Epidermal melanocyte (primary cell): ENCODE results near the gene MYH9.

Source experiments
- DNase-seq: peaks from one replicate; pipeline ENCODE4 v3.0.0; 2011; ENCODE audit warnings: low spot score; ENCODE audit not compliant: insufficient read length

MYH9 gene

GRCh38 chr22:36351921-36352802 lies 35.6 kb downstream of the MYH9 start:
- DNase-seq, result no peak

- no peak for DNase-seq
Measured at GRCh38 chr22:36350751-36351594, 36.8 kb downstream of the MYH9 start.

- no peak for DNase-seq
Measured at GRCh38 chr22:36349726-36350125, 38.0 kb downstream of the MYH9 start.

- no peak for DNase-seq
Measured at GRCh38 chr22:36348760-36349159, 39.0 kb downstream of the MYH9 start.

GRCh38 chr22:36347094-36347493 lies 40.7 kb downstream of the MYH9 start:
- no peak for DNase-seq

GRCh38 chr22:36344106-36344827 lies 43.5 kb downstream of the MYH9 start:
- DNase-seq, result no peak

- no peak for DNase-seq
Measured at GRCh38 chr22:36343720-36344105, 44.1 kb downstream of the MYH9 start.

DNA sequence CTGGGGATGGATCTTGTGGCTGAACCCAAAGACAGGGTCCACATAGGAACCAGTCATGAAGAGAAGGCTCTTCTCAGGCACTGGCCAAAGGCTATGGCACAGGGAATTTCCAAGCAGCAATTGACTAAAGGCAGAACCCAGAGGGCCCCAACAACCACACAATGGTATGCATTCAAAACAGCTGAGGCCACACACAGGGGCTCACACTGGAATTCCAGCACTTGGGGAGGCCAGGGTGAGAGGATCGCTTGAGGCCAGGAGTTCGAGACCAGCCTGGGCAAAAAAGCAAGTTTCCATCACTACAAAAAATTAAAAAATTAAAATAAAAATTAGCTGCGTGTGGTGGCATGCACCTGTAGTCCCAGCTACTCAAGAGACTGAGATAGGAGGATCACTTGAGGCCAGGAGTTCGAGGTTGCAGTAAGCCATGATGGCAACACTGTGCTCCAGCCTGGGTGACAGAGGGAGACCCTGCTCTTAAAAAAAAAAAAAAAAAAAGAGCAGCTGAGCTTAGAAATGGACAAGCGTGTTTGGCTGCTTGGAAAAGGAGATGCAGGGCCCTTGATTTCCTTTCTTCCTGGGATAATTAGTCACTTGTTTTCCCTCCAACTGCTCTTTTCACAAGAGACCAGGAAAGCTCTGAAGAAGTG lies 44.6 kb downstream of the MYH9 start:
- no peak for DNase-seq

GRCh38 chr22:36341640-36342041 lies 46.1 kb downstream of the MYH9 start:
- DNase-seq, result no peak

DNA sequence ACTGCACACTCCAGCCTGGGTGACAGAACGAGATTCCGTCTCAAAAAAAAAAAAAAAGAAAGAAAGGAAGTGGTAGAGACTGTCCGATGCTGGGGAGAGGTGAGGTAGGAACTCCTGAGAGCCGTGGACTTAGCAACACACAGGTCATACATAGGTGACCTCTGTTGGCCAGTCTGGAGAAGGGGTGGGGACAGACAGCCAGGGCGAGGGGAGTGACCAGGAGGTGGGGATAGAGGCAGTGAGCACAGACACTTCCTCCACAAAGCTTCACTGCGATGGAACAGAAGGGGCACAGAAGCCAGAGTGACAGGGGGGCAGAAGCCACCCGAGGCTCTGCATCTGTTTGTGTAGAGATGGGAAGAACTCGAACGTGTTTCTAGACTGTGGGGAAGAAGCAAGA lies 47.1 kb downstream of the MYH9 start:
- DNase-seq, result no peak

DNA sequence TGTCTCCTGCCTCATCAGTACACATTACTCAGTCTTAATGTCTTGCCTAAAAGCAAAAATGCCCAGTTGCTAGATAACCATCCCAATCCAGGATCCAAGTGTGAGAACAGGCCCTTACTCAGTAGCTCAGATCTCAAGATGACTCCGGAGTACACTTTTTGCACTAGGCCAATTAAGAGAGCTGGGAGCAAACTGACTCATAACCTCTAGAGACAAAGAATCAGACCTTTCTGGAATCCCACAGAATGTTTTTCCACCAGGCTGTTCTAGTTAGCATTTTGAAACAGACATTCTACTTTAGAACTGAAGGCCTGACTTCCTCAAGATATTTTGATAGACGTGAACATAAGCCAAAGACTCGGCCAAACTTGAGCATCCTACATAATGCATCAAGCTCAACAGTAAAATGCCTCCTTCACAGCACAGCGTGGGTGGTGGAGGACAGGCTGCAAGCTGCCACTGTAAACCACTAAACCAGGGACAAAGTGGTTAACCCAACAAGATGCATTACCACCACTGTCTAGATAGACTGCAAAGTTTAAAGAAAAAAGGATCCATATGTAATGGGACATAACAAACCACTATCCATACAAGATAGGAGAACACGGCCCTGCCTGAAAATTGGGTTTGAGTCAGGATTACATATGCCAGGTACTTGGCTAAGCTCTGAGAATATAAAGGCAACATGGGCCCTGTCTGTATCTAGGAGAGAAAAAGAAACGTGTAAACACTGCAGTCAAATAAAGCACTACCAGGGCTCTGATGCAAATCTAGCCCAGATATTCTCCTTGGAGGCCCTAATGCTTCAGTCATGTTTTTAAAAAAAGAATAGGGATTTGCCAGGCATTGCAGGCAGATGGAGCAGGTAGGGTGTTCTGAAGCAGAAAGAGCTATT lies 48.3 kb downstream of the MYH9 start:
- DNase-seq, result no peak

DNA sequence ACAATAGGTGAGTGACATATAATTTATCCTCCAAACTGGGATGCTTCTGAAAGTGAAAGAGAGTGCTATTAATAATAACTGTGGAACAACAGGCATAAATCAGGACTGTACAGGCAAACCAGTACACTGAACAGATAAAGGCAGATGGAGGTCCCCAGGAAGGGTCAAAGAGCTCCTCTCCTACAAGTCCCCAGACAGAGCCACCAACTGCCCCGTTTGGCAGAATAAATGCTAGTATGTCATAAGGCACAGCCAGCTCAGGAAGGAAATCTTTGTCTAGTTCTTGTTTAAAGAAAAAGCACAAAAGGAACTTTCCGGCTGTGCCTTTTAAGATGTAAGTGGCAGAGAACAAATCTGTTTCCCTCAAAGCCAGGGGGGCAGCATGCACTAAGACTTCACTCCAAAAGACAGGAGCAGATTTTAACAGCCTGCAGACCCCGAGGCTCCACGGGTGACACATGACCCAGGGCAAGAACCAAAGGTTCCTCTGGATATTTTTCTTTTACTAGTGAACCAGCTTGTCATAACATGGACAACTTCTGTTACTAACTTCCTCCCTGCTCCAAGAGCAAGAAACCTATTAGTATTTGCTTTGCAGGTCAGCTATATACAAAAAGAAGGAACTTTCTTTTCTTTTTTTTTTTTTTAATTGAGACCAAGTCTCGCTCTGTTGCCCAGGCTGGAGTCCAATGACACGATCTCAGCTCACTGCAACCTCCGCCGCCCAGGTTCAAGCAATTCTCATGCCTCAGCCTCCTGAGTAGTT lies 50.2 kb downstream of the MYH9 start:
- DNase-seq, result no peak

DNA sequence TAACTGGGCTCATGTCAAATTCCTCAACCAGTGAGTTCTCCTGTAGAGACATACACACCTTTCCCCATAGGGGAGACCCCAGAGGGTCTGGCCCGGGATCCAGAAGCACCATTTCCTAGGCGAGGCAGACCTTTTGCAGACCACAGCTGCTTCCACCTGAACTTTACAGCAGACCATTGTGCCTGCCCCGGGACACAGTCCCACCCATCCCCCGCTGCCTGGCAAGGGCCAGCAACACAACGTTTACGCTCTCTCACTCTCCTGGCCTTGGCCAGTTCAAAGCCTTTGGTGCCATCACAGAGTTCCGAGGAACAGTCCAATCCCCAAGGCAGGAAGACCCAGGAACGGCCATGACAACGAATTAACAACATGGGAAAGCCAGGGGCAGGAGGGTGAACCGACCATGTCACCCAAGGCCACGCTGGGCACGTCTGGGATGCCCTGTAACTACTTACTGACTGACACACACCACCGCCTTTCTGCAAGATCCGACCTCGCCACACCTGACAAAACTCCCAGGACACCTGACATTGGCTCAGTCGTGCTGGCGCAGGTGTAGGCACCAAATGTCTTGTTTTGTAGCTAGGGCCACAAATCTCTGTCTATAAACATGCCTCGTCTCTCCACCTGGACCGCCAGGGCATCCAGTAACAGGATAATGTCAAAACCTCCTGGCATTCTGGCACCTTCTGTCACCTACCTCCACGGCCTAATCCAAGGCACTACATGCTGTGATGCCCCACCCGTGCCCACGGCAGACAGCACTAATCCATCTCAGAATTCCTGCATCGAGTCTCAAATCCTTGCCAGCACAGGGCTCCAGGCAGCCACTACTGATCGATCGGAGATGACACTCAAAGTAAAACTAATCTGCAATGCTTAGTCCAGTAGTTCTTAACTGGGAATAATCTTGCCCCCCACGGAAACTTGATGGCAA lies 51.3 kb downstream of the MYH9 start:
- DNase-seq, result no peak

- no peak for DNase-seq
Measured at GRCh38 chr22:36335621-36336020, 52.1 kb downstream of the MYH9 start.

DNA sequence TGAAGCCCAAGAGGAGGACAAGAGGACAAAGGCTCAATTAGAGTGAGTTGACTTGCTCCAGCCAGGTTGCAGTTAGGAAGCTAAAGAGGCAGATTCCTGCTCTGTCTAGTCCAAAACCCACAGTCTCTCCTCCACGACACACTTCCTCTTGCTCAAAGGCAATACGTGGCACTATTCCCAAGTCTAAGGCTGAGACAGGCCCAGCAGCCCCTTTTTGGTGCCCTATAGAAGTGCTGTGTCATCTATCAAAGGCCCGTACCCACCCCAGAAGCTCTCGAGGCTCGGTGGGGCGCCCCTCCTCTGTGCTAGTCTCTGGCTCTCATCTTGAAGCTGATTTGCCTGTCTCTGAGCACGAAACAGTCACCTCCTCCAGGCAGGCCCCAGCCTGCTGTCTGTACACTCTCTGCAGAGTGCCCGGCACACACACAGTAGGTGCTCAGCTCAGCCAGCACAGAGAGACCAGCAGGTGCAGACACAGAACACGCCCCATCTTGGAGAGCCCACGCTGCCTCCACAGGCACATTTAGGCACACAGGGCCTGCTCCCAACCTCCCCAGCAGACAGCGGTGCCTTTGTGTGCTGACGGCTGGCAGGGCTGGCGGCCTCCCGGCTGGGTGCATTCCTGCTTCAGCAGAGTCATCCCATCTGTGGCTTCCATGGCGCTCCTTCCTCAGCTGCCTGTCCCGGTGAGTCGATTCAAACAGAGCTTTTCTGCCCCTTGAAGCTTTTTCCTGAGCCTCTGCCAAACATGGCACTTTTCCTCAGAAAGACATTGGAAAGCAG lies 52.8 kb downstream of the MYH9 start:
- peak; percentile 87 for DNase-seq

GRCh38 chr22:36334081-36334820 lies 53.5 kb downstream of the MYH9 start:
- DNase-seq, result no peak

DNA sequence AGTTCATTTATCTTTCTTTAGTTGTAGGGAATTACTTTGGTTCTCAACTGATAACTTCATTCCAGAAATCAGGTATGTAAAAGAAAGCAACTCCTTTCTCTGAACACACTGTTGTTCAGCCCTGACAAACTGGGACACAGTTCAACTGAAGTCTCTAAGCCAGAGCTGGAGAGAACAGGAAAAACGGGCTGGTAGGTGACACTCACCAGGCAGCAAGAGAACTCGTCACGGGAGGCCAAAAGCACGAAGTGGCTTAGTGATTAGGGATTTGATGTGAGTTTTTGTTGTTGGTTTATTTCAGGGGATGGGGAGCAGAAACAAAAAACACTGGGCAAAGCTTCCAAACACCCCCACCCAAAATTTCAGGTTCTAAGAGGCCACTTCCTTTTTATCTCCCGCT lies 54.1 kb downstream of the MYH9 start:
- DNase-seq, result no peak
